ENCODE data around the gene CPNE5.

DNA sequence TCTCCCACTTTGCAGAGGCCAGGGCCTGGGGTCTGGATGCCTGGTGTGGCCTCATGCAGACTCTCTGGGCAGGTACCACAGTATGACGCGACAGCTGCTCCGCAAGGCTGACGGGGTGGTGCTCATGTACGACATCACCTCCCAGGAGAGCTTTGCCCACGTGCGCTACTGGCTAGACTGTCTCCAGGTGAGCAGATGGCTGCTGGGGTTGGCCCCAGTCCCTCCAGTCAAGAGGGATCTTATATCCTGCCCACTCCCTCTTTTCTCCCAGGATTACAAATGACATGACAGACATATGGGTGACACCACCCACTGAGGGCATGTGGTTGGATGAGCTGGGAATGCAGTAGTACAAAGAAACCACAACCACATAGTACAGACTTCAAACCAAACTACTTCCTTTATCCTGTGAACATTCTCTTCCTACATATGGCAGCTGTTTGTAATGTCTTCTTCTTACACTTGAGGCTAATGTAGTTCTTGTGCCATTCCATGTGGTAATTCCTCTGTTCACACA lies 111.7 kb downstream of the CPNE5 start:
- TF ChIP-seq, protein P1, sequence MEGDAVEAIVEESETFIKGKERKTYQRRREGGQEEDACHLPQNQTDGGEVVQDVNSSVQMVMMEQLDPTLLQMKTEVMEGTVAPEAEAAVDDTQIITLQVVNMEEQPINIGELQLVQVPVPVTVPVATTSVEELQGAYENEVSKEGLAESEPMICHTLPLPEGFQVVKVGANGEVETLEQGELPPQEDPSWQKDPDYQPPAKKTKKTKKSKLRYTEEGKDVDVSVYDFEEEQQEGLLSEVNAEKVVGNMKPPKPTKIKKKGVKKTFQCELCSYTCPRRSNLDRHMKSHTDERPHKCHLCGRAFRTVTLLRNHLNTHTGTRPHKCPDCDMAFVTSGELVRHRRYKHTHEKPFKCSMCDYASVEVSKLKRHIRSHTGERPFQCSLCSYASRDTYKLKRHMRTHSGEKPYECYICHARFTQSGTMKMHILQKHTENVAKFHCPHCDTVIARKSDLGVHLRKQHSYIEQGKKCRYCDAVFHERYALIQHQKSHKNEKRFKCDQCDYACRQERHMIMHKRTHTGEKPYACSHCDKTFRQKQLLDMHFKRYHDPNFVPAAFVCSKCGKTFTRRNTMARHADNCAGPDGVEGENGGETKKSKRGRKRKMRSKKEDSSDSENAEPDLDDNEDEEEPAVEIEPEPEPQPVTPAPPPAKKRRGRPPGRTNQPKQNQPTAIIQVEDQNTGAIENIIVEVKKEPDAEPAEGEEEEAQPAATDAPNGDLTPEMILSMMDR (IDR thresholded peaks at IDR 0.05): no peak
- no peak for TF ChIP-seq POLR2AphosphoS5 (IDR thresholded peaks at IDR 0.05)

All from prostate gland (tissue), 2 donors.